Spinal cord (tissue), 10 donors: Measurements from ENCODE around the gene MEX3A. TPM values are rescaled to one million over a fixed set of nuclear protein-coding genes. Genes with fewer than 3 reads are reported as not detected.
"Not testable (repeated sequence)": the region's sequence is repeated elsewhere in the genome, so short reads cannot be mapped to it uniquely, and the experiment has no call there.

Experiments used
- DNase-seq, 6 donors: peaks; one replicate each; pipeline versions ENCODE4 v3.0.0 to v3.0.0-alpha.2; 2013 to 2015; ENCODE audit warnings: low spot score in 6 of 6, low read depth in 4 of 6
- H3K27ac ChIP-seq: one replicate; pipeline ENCODE4 v1.5.1; 2013; ENCODE audit warnings: low read depth, low read length, control low read depth
- H3K27me3 ChIP-seq: one replicate; pipeline ENCODE4 v1.6.1; 2013; ENCODE audit warnings: low read length; ENCODE audit not compliant: control insufficient read depth, insufficient read depth
- H3K36me3 ChIP-seq: one replicate; pipeline ENCODE4 v1.6.1; 2013; ENCODE audit warnings: low read length; ENCODE audit not compliant: control insufficient read depth, insufficient read depth
- H3K4me1 ChIP-seq: one replicate; pipeline ENCODE4 v1.6.1; 2013; ENCODE audit warnings: low read length; ENCODE audit not compliant: control insufficient read depth, insufficient read depth
- H3K4me3 ChIP-seq: one replicate; pipeline ENCODE4 v1.5.1; 2013; ENCODE audit warnings: low read depth, low read length, control low read depth
- H3K9me3 ChIP-seq: one replicate; pipeline ENCODE4 v1.6.1; 2013; ENCODE audit warnings: low read length; ENCODE audit not compliant: control insufficient read depth, insufficient read depth
- WGBS: methylation state at CpG from one replicate; pipeline ENCODE4 v1.1.5; 2013; ENCODE audit warnings: missing lambda C conversion rate; ENCODE audit not compliant: insufficient coverage; 5-methylcytosine and 5-hydroxymethylcytosine counted together
- polyA plus RNA-seq, 2 donors: library from polyadenylated mRNA; unstranded; fragments of 120-200 nt; gene quantifications; one replicate each; pipeline ENCODE4 v1.2.1, GENCODE V29; 2013; ENCODE audit not compliant: insufficient read length in 2 of 2
- total RNA-seq, 2 donors: library from RNA; depleted of rRNA in 1 of 2; stranded (reverse); fragments of 120-200 nt in 1 of 2; fragments of >200 nt in 1 of 2; gene quantifications; one replicate each; pipeline versions ENCODE4 v1.2.3 to v1.2.4, GENCODE V29; 2013 to 2014
- donor health status: healthy.

Gene MEX3A
- total and polyA plus RNA-seq, 4 donors, result 5.8 to 39.3 (median 23.7) TPM

DNA sequence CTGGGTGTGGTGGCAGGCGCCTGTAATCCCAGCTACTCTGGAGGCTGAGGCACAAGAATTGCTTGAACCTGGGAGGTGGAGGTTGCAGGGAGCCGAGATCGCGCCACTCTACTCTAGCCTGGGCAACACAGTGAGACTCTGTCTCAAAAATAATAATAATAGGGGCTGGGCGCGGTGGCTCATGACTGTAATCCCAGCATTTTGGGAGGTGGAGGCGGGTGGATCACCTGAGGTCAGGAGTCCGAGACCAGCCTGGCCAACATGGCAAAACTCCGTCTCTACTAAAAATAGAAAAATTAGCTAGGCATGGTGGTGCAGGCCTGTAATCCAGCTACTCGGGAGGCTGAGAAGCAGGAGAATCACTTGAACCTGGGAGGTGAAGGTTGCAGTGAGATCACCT, 43.3 kb upstream of the MEX3A start:
- H3K9me3 ChIP-seq, DNase-seq, H3K27me3 ChIP-seq, H3K4me3 ChIP-seq: not testable (repeated sequence)
- peaks cover 29% of the 10 kb centered on the region for H3K36me3 ChIP-seq
- 100% methylated on average over 3 of the region's 10 CpGs for WGBS
- H3K4me1 ChIP-seq, result peaks cover 95% of the 10 kb centered on the region
- H3K27ac ChIP-seq, result peak overlapping the region; percentile 95

DNA sequence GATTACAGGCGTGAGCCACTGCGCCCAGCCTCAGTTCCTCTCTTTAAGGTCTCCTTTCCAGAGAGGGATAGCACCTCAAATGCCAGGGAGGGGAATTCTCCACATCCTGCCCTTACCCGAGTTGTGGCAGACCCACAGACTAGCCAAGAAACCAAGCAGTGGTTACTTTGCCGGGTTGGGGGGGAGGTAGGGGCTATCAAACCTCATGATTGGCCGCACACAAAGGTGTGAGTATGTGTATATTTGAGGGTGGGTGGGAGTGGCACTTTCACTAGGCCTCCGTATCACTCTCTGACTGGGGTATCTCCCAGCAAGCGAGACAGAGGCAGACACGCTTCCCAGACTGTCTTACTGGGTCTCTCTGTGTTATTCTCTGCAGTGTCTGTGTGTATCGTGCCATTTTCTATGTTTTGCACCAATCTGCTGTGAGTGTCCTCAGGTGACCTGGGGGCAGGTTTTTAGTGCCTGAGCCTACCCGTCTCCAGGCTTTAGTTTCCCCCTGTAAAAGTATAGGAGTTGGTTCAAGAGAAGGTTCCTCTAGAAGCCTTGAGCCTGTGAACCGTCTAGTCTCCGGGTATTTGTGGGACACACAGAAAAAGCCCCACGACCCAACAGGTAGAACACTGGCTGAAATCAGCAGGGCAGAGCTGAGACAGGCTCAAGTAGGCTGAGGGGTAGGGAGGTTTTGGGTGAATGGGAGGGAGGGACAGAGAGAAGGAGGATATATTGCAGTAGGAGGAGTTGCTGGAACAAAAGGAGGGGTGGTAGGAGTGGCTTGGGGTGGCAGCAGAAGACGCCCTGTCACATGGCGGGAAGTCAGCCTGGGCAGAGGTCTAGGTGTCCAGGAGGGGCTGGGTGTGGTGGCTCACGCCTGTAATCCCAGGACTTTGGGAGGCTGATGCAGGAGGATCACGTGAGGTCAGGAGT, 42.6 kb upstream of the MEX3A start:
- no peak for DNase-seq
- Histone ChIP-seq H3K36me3 (peaks cover 27% of the 10 kb centered on the region), H3K4me1 (peaks cover 94% of the 10 kb centered on the region), H3K9me3 (no peaks in the 10 kb centered on the region), H3K27me3 (no peaks in the 10 kb centered on the region), H3K4me3 (no peak overlapping the region), H3K27ac (peak overlapping the region; percentile 95)
- 86% methylated on average over 14 of the region's 17 CpGs for WGBS

DNA sequence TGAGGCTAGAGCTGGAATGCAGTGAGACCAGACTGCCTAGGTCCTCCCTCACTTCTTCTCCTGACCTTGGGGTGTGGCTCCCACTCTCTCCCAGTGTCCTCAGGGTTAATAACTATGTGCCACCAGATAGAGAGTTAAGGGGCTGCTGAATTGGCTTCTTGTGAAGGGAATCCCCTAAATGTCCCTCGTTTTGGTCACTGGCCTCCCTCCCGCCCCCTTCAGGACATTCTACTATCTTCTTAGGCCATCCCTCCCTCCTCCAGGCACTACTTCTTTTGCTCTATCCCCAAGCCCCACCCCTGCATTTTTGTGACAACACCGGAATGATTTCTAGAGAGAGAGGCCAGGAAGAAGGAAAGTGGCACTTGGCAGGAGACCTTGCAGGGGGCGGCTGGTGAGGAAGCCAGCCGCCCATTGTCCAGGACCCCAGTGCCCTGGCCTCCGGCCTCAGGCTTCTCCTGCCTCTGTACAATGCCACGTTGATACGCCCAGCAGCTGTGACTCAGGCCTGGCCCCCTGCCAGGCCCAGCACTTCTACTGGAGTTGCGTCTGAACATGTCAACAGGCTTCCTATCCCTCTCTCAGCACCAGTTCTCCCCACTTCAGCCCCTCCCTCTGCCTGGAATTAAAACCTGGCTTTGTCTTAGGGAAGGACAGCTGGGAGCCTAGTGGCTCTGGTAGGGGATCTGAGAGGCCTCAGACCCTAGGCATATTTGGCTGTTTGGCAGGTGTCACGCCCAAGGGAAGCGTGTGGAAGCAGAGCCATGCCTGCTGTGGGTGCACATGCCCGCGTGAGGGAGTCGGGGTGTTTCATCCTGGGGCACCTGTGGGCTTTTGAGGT, 41.3 kb upstream of the MEX3A start:
- peak in 2 of 6 donors; percentile 82 to 94 for DNase-seq
- H3K4me3 ChIP-seq, result no peak overlapping the region
- 22% methylated on average over 9 of the region's 14 CpGs for WGBS

DNA sequence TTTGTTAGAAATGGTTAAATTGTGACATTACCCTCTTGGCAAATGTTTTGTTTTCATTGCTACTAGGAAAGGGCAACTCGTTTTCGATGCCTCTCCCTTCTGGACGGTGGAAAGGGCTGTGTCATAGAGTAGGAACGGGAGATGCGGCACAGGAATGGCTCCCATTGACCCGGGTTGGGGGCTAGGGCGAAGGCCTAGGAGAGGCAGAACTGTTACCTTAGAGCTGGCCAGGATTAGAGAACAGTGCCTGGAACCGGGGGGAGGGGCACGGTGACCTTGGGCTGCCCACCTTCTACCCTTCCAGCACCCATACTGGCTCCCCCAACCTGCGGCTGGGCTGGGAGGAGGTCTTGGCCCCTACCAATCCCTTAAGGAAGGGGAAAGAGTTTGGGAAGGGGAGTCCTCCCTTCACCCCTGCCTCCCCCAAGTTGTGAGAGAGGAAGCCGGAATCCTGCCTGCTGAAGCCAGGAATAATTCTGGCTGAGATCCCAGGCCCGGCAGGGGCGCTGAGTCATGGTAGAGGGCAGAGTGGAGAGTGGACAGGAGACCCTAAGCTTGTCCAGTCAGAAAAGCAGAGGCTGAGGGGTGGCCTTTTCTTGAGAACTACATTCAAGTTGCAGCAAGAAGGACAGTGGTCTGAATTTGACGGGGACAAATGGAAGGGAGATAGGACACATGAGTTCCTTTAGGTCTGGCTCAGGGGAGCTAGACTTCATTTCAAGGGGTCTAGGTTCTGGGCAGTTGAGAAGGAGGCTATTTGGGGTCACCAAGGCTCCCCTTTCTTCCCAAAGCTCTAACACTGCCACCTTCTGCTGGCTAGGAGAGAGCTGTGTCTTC, 40.5 kb upstream of the MEX3A start:
- Histone ChIP-seq H3K36me3 (peaks cover 34% of the 10 kb centered on the region), H3K4me3 (peak overlapping the region; percentile 16), H3K4me1 (peaks cover 83% of the 10 kb centered on the region), H3K27ac (peak overlapping the region; percentile 96), H3K27me3 (no peaks in the 10 kb centered on the region), H3K9me3 (no peaks in the 10 kb centered on the region)
- WGBS, result 58% methylated on average over 10 of the region's 14 CpGs
- DNase-seq, result peak in 1 of 6 donors; percentile 86

More for the DNA sequence above, 41.3 kb upstream of the MEX3A start:
- H3K27ac ChIP-seq, result peak overlapping the region; percentile 96
- no peaks in the 10 kb centered on the region for H3K9me3 ChIP-seq
- peaks cover 84% of the 10 kb centered on the region for H3K4me1 ChIP-seq
- H3K36me3 ChIP-seq, result peaks cover 28% of the 10 kb centered on the region
- no peaks in the 10 kb centered on the region for H3K27me3 ChIP-seq

DNA sequence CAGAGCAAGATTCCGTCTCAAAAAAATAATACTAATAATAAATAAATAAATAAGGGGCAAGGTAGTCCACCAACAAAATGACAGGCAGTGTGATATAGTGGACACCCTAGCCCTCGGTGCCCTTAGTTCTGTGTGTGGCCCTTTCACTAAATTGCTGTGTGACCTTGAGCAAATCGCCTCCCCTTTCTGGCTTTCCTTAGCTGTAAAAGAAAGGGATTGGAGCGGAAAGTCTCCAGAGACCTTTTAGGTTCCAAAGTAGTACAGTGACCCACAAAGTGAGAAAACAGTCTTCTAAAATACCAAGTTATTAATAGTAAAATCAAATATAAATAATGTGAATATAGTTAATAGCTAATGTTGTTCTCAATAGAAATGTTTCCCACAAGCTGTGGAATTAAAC, 39.8 kb upstream of the MEX3A start:
- Histone ChIP-seq H3K27ac (peak overlapping the region; percentile 96), H3K4me3 (peak overlapping the region; percentile 16), H3K27me3 (no peaks in the 10 kb centered on the region), H3K36me3 (peaks cover 34% of the 10 kb centered on the region), H3K4me1 (peaks cover 85% of the 10 kb centered on the region), H3K9me3 (no peaks in the 10 kb centered on the region)
- no peak for DNase-seq
- WGBS, result 67% methylated on average over 1 of the region's 4 CpGs

DNA sequence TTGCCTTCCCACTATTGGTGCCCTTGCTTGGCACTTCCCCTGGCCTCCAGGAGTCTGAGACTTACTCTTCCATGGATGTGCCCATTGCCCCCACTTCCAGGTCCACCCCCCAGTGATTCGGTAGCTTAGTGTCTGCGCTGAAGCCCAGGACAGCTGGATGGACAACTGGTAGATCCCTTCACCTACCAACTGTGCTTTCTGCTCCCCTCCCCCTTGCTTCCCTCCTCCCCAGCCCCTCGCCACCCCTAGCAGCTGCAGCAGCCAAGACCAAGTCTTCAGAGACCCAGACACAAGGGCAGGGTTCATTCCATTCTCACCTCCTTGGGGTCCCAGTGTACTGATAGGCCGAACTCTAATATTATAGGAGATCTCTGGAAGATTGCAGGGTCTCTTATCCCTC, 39.2 kb upstream of the MEX3A start:
- no peak for DNase-seq
- Histone ChIP-seq H3K9me3 (no peaks in the 10 kb centered on the region), H3K27me3 (no peaks in the 10 kb centered on the region), H3K4me3 (no peak overlapping the region), H3K27ac (peak overlapping the region; percentile 96), H3K36me3 (peaks cover 28% of the 10 kb centered on the region), H3K4me1 (peaks cover 83% of the 10 kb centered on the region)
- WGBS, result 82% methylated on average over 2 of the region's 4 CpGs

DNA sequence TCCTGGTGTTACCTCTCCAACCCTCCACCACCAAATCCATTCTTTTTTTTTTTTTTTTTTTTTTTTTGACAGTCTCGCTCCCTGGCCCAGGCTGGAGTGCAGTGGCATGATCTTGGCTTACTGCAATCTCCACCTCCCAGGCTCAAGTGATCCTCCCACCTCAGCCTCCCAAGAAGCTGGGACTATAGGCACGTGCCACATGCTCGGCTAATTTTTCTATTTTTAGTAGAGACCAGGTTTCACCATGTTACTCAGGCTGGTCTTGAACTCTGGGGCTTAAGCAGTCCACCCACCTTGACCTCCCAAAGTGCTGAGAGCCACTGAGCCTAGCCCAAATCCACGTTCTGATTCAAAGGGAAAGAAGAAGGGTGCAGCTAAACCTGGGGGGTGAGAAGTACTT, 38.7 kb upstream of the MEX3A start:
- WGBS, result 33% methylated on average over 1 of the region's 4 CpGs
- peak overlapping the region; percentile 25 for H3K27ac ChIP-seq
- peaks cover 24% of the 10 kb centered on the region for H3K36me3 ChIP-seq
- not testable (repeated sequence) for H3K4me3 ChIP-seq, H3K9me3 ChIP-seq, DNase-seq, H3K27me3 ChIP-seq
- H3K4me1 ChIP-seq, result peaks cover 80% of the 10 kb centered on the region

DNA sequence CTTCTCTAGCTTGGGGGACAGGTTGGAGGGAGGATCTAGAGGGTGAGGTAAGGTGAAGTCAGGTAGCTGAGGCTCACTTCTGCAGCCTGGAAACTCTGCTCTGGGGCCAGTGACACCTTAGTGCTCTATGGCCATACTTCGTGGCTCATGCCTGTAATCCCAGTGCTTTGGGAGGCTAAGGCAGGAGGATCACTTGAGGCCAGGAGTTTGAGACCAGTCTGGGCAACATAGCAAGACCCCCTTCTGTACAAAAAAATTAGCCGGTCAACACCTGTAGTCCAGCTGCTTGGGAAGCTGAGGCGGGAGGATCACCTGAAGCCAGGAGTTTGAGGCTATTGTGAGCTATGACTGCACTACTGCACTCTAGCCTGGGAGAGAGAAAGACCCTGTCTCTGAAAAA, 38.1 kb upstream of the MEX3A start:
- 86% methylated on average over 2 of the region's 3 CpGs for WGBS
- H3K27ac ChIP-seq, result peak overlapping the region; percentile 27

More for the DNA sequence above, 38.1 kb upstream of the MEX3A start:
- Histone ChIP-seq H3K36me3 (peaks cover 29% of the 10 kb centered on the region), H3K9me3 (no peaks in the 10 kb centered on the region), H3K27me3 (no peaks in the 10 kb centered on the region), H3K4me3 (no peak overlapping the region), H3K4me1 (peaks cover 80% of the 10 kb centered on the region)
- no peak for DNase-seq
